Gastroesophageal sphincter (tissue), 4 donors: ENCODE data around the gene WDR37. TPM values are rescaled to one million over a fixed set of nuclear protein-coding genes. Genes with fewer than 3 reads are reported as not detected.

Experiments
- ATAC-seq: fragments of 150-250 bp; one replicate; pipeline ENCODE4 v1.9.1; 2016; ENCODE audit warnings: mild to moderate bottlenecking, moderate library complexity
- H3K27ac ChIP-seq, 4 donors: fragments of 200-600 bp; sonication (generic) in 3 of 4; 1 replicate in 3 of 4; 2 replicates in 1 of 4; pipeline ENCODE4 v1.5.1; 2016 to 2019
- H3K27me3 ChIP-seq: fragments of 200-600 bp; sonication (generic); one replicate; pipeline ENCODE4 v1.5.1; 2019
- H3K36me3 ChIP-seq, 2 donors: fragments of 200-600 bp; sonication (generic); one replicate each; pipeline ENCODE4 v1.5.1; 2019; ENCODE audit warnings: control low read depth in 1 of 2
- H3K4me1 ChIP-seq, 3 donors: fragments of 200-600 bp; sonication (generic); 1 replicate in 2 of 3; 2 replicates in 1 of 3; pipeline ENCODE4 v1.5.1; 2016 to 2019; ENCODE audit warnings: control low read depth in 2 of 3
- H3K4me3 ChIP-seq, 2 donors: fragments of 200-600 bp; sonication (generic); one replicate each; pipeline ENCODE4 v1.5.1; 2019; ENCODE audit warnings: mild to moderate bottlenecking in 1 of 2, moderate library complexity in 1 of 2
- H3K9me3 ChIP-seq, 3 donors: fragments of 200-600 bp; sonication (generic); one replicate each; pipeline ENCODE4 v1.5.1; 2017 to 2019; ENCODE audit warnings: control low read depth in 2 of 3
- CTCF ChIP-seq, 4 experiments: fragments of 200-600 bp in 2 of 4; fragments of 450-650 bp in 2 of 4; sonication (generic) in 1 of 4; IDR thresholded peaks; one replicate each; pipeline ENCODE4 v1.5.1; 2017 to 2019; ENCODE audit warnings: antibody characterized with exemption in 4 of 4, mild to moderate bottlenecking in 2 of 4, moderate library complexity in 2 of 4
- EP300 ChIP-seq: sonication (generic); formaldehyde crosslinking; IDR thresholded peaks from one replicate; pipeline ENCODE4 v1.6.1; 2017; ENCODE audit warnings: antibody characterized with exemption, mild to moderate bottlenecking
- POLR2A ChIP-seq, 2 donors: fragments of 450-650 bp; IDR thresholded peaks; one replicate each; pipeline ENCODE4 v1.6.1; 2017; ENCODE audit warnings: antibody characterized with exemption in 2 of 2, mild to moderate bottlenecking in 2 of 2, moderate library complexity in 1 of 2
- POLR2AphosphoS5 ChIP-seq: sonication (generic); formaldehyde crosslinking; IDR thresholded peaks from one replicate; pipeline ENCODE4 v1.6.1; 2017; ENCODE audit warnings: antibody characterized with exemption
- WGBS, 2 donors: methylation state at CpG; one replicate each; pipeline ENCODE4 v1.1.5; 2018; ENCODE audit warnings: low coverage in 1 of 2; 5-methylcytosine and 5-hydroxymethylcytosine counted together
- total RNA-seq, 4 donors: library from RNA; depleted of rRNA; stranded (reverse); fragments of >200 nt; gene quantifications; one replicate each; pipeline ENCODE4 v1.1.0, GENCODE V29; 2016

WDR37 gene
- total RNA-seq, 4 donors from 2014 or later, result 11.4 to 16.7 (median 13.9) TPM

DNA sequence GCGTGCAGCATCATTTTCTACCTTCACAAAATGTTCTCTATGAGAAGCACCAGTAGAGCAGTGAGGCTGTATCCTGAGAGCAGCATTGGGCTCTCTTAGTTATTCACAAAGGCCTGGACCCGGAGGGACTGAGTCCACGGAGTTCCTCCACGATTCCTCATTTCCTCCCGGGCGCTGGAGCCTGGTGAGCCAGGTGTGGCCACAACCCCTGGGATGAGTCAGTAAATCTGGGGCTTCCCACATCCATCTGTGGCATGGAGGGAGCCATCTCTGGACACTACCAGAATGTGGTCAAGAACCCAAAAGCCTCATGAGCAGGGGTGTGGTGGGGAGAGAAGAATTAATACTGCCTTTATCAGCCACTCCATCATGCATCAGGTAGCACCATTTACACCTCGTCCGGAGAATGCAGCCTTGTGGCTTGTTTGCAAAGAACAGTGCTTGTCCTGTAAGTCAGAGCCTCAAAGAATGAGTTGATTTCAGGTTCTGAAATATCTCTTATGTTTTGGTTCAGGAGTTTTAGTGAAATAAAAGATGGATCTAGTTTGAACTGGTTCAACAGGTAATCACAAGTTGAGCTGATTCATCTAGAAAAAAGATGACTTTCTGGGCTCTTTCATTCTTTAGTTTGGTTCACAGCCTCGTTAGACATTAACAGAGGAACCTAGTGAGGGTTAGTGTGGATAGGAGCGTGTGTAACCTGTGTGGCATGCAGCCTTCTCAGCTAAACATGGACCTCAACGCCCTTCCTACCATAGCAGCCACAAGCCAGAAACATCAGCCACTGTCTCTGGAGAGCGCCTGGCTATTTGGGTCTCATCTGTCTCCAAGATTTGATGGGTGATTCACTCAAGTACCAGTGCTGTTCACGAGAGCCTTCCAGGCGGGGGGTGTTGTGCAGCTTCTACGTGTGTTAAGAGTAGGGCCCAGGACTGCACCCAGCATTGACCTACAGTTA is 95.2 kb downstream of the WDR37 start:
- ATAC-seq, result no peak

DNA sequence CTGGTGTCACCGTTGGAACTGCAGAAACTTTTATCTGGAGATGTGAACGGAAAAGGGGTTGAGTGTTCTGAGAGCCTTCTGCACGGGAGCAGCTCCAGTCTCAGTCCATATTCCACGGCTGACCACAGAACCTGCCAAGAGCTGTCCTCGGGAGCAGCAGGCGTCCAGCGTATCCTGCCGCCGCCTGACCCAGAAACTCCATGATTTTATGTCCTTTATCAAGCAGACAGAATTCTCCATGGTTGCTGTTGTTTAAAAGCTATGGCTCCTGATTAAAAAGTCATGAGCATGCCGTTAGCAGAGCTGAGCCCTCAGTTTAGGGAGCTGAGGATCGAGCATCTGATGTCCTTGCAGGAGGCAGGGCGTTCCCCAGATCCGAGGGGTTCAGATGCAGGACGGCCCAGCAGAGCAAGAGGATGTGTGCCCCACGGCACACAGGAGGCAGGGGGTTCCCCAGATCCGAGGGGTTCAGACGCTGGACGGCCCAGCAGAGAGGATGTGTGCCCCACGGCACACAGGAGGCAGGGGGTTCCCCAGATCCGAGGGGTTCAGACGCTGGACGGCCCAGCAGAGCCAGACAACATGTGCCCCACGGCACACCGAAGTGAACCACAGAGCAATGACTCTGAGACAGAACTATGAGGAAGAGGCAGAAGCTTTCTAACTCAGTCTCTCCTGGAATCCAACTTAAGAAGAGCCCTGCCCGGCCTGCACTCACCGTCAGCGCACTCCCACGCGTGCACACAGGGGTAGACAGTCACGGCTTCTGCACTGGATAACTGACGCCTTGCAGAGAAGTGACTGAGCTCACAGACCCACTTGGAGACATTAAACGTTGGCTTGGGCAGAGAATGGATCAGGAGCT is 96.4 kb downstream of the WDR37 start:
- H3K27ac ChIP-seq, result no peak overlapping the region
- H3K36me3 ChIP-seq, result no peaks in the 10 kb centered on the region
- TF ChIP-seq POLR2A (IDR thresholded peaks at IDR 0.05) (no peak), EP300 (no peak), CTCF (IDR thresholded peaks at IDR 0.05) (no peak), POLR2AphosphoS5 (no peak)
- WGBS, 2 donors, result 86% methylated on average over 7 of the region's 32 CpGs; no CpG with 5 or more reads in 1 of the 2 donors
- ATAC-seq, result no peak
- peaks cover 16% of the 10 kb centered on the region for H3K27me3 ChIP-seq
- no peaks in the 10 kb centered on the region for H3K4me1 ChIP-seq
- no peak overlapping the region for H3K4me3 ChIP-seq
- H3K9me3 ChIP-seq, result peaks cover 0 to 2% (median 0%) of the 10 kb centered on the region in 3 donors

More for the DNA sequence above, 95.2 kb downstream of the WDR37 start:
- H3K4me1 ChIP-seq, result no peaks in the 10 kb centered on the region
- no peak overlapping the region for H3K27ac ChIP-seq
- no peak overlapping the region for H3K4me3 ChIP-seq
- H3K9me3 ChIP-seq, result peaks cover 0 to 13% (median 0%) of the 10 kb centered on the region in 3 donors
- 73 to 81% methylated on average over 4 to 10 of the region's 15 CpGs for WGBS, 2 donors
- no peaks in the 10 kb centered on the region for H3K36me3 ChIP-seq
- TF ChIP-seq POLR2A (IDR thresholded peaks at IDR 0.05) (no peak), EP300 (no peak), POLR2AphosphoS5 (no peak), CTCF (IDR thresholded peaks at IDR 0.05) (no peak)
- peaks cover 5% of the 10 kb centered on the region for H3K27me3 ChIP-seq

DNA sequence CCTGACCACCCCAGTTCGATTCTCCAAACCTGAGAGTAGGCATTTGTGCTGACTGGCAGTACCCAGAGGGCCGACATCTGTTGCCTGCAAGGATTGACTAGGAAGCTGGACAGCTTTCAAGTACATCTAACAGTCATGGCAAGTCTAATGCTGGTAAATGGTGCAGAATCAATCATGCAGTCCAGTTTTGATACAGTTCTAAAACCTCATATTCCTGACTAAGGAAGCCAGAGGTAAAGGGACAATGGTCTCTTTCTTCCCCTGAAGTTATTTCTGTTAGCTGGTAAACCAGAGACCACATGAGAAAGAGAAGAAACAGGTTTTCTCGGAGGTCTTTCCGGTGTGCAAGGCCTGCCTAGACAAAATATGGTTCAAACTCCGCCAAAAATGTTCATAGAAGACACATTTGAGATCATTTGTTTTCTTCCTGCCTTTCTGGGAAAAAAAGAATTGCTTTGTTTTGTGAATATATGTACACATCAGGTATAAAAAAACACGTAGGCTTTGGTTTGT is 97.1 kb downstream of the WDR37 start:
- TF ChIP-seq EP300, result no peak
- TF ChIP-seq POLR2AphosphoS5, result no peak
- TF ChIP-seq CTCF (IDR thresholded peaks at IDR 0.05), result no peak
- TF ChIP-seq POLR2A (IDR thresholded peaks at IDR 0.05), result no peak
- no peak overlapping the region for H3K27ac ChIP-seq
- H3K27me3 ChIP-seq, result peaks cover 17% of the 10 kb centered on the region
- H3K4me3 ChIP-seq, result no peak overlapping the region
- ATAC-seq, result no peak
- WGBS, 2 donors, result 78 to 89% methylated on average over 4 of the region's 6 CpGs
- H3K9me3 ChIP-seq, result no peaks in the 10 kb centered on the region
- no peaks in the 10 kb centered on the region for H3K4me1 ChIP-seq
- H3K36me3 ChIP-seq, result no peaks in the 10 kb centered on the region

DNA sequence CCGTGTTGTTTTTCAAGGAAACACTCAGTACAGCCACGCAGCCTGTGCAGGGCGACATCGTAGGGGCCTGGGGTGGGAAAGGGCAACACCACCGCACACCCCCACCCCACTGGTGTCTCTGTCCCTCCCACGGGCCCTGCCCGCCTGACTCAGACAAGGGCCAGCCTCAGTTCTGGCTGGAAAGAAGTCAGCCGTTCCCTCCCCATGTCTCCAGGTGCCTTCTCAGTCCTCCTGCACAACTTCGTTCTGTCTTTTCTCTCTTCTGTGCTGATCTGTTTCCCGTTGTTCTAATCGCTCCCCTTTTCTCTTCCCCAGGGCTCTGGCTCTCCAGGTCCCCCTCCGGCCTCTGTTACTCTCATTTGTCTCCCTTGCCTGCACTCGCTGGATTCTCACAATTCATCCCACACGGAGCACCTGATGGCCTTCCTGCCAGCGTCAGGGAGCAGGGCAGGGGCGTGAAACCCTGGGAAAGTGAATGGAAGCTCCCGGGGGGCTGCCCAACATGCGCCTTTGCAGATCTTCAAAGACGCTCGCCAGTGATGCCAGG is 97.7 kb downstream of the WDR37 start:
- WGBS, 2 donors, result 57 to 70% methylated on average over 10 to 17 of the region's 20 CpGs
- ATAC-seq, result no peak
- H3K27ac ChIP-seq, result no peak overlapping the region
- H3K9me3 ChIP-seq, result no peaks in the 10 kb centered on the region
- TF ChIP-seq POLR2AphosphoS5 (no peak), CTCF (IDR thresholded peaks at IDR 0.05) (no peak), POLR2A (IDR thresholded peaks at IDR 0.05) (no peak), EP300 (no peak)
- no peak overlapping the region for H3K4me3 ChIP-seq
- peaks cover 17% of the 10 kb centered on the region for H3K27me3 ChIP-seq
- no peaks in the 10 kb centered on the region for H3K36me3 ChIP-seq
- H3K4me1 ChIP-seq, result no peaks in the 10 kb centered on the region
